Ectodermal cell (in vitro differentiated cells): ENCODE results near the gene SPRN.

Experiments
- H3K27ac ChIP-seq: 2 replicates; pipeline ENCODE4 v1.7.0; 2013; ENCODE audit warnings: mild to moderate bottlenecking, low read depth, low read length; ENCODE audit not compliant: insufficient read depth, poor library complexity, severe bottlenecking
- H3K27me3 ChIP-seq: 2 replicates; pipeline ENCODE4 v1.7.0; 2013; ENCODE audit warnings: mild to moderate bottlenecking, low read length; ENCODE audit not compliant: insufficient read depth, control insufficient read depth, poor library complexity, severe bottlenecking
- H3K36me3 ChIP-seq: one replicate; pipeline ENCODE4 v1.7.0; 2013; ENCODE audit warnings: low read length; ENCODE audit not compliant: control insufficient read depth, insufficient read depth
- H3K4me1 ChIP-seq: one replicate; pipeline ENCODE4 v1.7.0; 2013; ENCODE audit warnings: low read length; ENCODE audit not compliant: control insufficient read depth, insufficient read depth
- H3K4me3 ChIP-seq: 2 replicates; pipeline ENCODE4 v1.7.0; 2013; ENCODE audit warnings: low read depth, low read length, control low read depth; ENCODE audit not compliant: insufficient read depth
- H3K9me3 ChIP-seq: 2 replicates; pipeline ENCODE4 v1.7.0; 2013; ENCODE audit warnings: mild to moderate bottlenecking, low read length, moderate library complexity; ENCODE audit not compliant: control insufficient read depth
- WGBS, 2 experiments: methylation state at CpG; one replicate each; pipeline ENCODE4 v1.1.7; 2013; ENCODE audit warnings: missing lambda C conversion rate in 2 of 2; 5-methylcytosine and 5-hydroxymethylcytosine counted together

Gene SPRN

DNA sequence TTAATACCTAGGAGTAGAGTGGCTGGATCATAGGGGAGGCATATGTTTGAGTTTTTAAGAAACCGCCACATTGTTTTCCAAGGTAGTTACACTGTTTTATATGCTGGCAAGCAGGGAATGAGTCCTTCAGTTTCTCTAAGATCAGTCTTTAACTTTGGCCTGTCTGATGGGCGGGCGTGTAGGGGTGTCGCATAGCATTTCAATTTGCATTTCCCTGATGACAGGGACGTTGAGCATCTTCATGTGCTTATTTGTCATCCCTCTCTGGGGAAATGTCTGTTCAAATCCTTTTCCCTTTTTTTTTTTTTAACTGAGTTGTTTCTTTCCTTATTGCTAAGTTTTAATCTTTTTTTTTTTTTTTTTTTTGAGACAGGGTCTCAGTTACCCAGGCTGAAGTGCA lies 20.6 kb downstream of the SPRN start:
- H3K4me3 ChIP-seq, result no peak overlapping the region
- H3K36me3 ChIP-seq, result peaks cover 34% of the 10 kb centered on the region
- H3K9me3 ChIP-seq, result no peaks in the 10 kb centered on the region
- no peak overlapping the region for H3K27ac ChIP-seq
- 95 to 97% methylated on average over 5 of the region's 5 CpGs for WGBS, 2 experiments
- H3K4me1 ChIP-seq, result no peaks in the 10 kb centered on the region
- no peaks in the 10 kb centered on the region for H3K27me3 ChIP-seq

DNA sequence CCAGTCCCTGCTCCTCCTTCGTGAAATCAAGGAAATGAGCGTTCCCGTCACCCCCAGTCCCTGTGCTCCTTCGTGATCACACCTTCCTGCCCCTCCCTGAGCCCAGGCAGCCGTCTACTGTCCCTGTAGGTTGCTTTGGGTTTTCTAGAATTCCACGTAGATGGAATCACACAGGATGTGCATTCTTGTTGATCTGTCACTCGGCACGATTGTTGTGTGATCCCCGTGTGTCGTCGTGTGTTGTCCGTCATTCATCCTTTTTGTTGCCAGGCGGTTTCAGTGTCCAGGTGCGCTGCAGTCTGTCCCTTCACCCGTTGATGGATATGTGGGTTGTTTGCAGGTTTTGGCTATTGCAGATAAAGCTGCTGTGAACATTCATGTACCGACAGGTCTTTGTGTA lies 21.1 kb downstream of the SPRN start:
- peaks cover 37% of the 10 kb centered on the region for H3K36me3 ChIP-seq
- H3K4me1 ChIP-seq, result no peaks in the 10 kb centered on the region
- 88 to 89% methylated on average over 16 of the region's 16 CpGs for WGBS, 2 experiments
- H3K9me3 ChIP-seq, result no peaks in the 10 kb centered on the region
- H3K27ac ChIP-seq, result no peak overlapping the region
- no peaks in the 10 kb centered on the region for H3K27me3 ChIP-seq
- no peak overlapping the region for H3K4me3 ChIP-seq

DNA sequence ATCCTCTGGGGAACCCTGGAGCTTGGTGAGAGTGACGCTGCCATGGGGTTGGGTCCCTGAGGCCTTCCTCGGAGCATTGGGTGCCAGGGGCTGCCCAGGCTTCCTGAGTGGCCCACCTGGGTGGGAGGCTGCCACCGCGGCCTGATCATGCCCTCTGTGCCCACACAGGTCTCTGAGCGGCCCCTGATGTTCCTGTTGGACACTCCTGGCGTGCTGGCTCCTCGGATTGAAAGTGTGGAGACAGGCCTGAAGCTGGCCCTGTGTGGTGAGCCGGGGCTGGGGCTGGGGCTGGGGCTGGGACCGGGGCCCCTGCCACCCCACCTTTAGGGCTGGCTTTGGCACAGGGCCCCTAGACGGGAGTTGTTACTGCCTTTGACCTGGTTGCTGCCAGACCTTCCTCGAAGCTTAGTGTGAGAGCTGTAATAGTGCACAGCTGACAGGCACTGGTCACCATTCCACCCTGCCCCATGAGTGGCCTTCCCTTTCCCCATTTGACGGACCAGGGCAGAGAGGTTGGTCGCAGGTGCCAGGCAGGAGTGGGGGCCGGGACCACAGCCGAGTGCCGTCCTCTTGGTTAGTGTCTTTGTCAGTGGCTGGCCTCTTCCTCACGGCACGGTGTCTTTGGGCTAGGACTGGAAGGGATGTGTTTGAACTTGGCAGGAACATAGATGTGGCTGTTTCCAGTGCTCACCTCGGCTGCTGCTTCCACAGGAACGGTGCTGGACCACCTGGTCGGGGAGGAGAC lies 22.3 kb downstream of the SPRN start:
- Histone ChIP-seq H3K4me3 (no peak overlapping the region), H3K4me1 (no peaks in the 10 kb centered on the region), H3K36me3 (peaks cover 33% of the 10 kb centered on the region), H3K27ac (no peak overlapping the region), H3K27me3 (no peaks in the 10 kb centered on the region), H3K9me3 (no peaks in the 10 kb centered on the region)
- WGBS, 2 experiments, result 96 to 97% methylated on average over 21 of the region's 21 CpGs

DNA sequence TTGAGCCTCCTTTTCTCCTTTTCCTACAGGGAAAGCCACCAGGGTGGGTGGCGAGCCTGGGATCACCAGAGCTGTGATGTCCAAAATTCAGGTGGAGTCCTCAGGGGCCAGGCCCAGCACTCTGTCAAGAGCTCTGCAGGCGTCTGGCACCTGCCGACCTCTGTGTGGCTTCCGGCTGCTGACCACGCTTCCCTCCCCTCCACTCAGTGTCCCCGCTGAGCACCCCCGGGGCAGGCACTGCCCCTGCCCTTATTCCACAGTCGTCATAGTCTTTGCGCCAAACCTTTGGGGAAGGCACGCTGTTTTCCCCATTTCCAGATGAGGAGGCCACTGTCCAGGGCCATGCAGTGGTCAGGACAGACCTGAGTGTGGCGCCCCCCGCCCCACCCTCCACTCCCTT lies 22.9 kb downstream of the SPRN start:
- Histone ChIP-seq H3K4me3 (no peak overlapping the region), H3K27me3 (no peaks in the 10 kb centered on the region), H3K4me1 (no peaks in the 10 kb centered on the region), H3K27ac (no peak overlapping the region), H3K36me3 (peaks cover 37% of the 10 kb centered on the region), H3K9me3 (no peaks in the 10 kb centered on the region)
- 95 to 96% methylated on average over 12 of the region's 12 CpGs for WGBS, 2 experiments

DNA sequence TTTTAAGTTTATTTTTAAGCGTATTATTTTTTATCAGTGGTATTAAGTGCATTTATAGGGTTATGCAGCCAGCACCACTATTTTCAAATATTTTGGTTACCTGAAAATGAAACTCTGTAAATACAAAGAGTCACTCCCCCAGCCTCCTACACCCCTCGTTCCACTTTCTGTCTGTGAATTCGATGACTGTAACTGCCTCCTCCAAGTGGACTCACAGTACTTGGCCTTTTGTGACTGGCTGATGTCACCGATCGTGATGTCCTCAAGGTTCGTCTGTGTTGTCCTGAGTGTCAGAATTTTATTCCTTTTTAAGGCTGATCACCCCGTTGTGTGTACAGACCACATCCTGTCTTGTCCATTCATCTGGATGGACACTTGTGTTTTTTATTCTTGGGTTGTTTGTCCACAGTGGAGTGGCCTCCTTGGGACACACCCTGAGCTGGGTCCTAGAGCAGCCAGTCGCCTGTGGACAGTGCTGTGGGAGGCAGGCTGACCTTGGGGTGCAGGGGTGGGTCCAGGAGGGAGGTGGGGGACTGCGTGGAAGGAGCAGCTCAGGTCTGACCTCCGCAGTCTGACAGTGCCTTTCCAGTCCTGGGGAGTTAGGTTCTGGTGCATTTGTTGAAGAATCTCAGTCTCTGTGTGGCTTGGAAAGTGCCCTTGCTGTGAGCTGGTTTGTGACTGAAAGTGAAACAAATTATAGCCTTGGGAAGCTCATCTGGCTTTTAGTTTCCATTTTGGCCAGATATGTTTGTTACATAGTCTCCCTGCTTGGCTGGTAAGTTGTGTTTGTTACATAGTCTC lies 23.6 kb downstream of the SPRN start:
- Histone ChIP-seq H3K27ac (no peak overlapping the region), H3K36me3 (peaks cover 41% of the 10 kb centered on the region), H3K27me3 (no peaks in the 10 kb centered on the region), H3K4me1 (no peaks in the 10 kb centered on the region), H3K9me3 (no peaks in the 10 kb centered on the region), H3K4me3 (no peak overlapping the region)
- WGBS, 2 experiments, result 96 to 98% methylated on average over 9 of the region's 10 CpGs

GRCh38 chr10:133399123-133399601 lies 25.3 kb downstream of the SPRN start:
- WGBS, 2 experiments, result 94 to 96% methylated on average over 19 of the region's 19 CpGs
- Histone ChIP-seq H3K4me3 (no peak overlapping the region), H3K27me3 (no peaks in the 10 kb centered on the region), H3K4me1 (no peaks in the 10 kb centered on the region), H3K36me3 (peaks cover 41% of the 10 kb centered on the region), H3K27ac (no peak overlapping the region), H3K9me3 (no peaks in the 10 kb centered on the region)

GRCh38 chr10:133397938-133398337 lies 26.5 kb downstream of the SPRN start:
- H3K27ac ChIP-seq, result no peak overlapping the region
- WGBS, 2 experiments, result 94 to 96% methylated on average over 7 of the region's 7 CpGs
- peaks cover 3% of the 10 kb centered on the region for H3K4me1 ChIP-seq
- no peak overlapping the region for H3K4me3 ChIP-seq
- peaks cover 41% of the 10 kb centered on the region for H3K36me3 ChIP-seq
- no peaks in the 10 kb centered on the region for H3K9me3 ChIP-seq
- H3K27me3 ChIP-seq, result no peaks in the 10 kb centered on the region

- Histone ChIP-seq H3K27me3 (no peaks in the 10 kb centered on the region), H3K9me3 (no peaks in the 10 kb centered on the region), H3K27ac (no peak overlapping the region), H3K36me3 (peaks cover 27% of the 10 kb centered on the region), H3K4me3 (no peak overlapping the region), H3K4me1 (peaks cover 3% of the 10 kb centered on the region)
- WGBS, 2 experiments, result 96% methylated on average over 16 to 19 of the region's 19 CpGs
Measured at GRCh38 chr10:133396035-133396624, 28.3 kb downstream of the SPRN start.

GRCh38 chr10:133394801-133395221 lies 29.6 kb downstream of the SPRN start:
- Histone ChIP-seq H3K9me3 (no peaks in the 10 kb centered on the region), H3K4me3 (peak overlapping the region; percentile 80), H3K27ac (no peak overlapping the region), H3K36me3 (peaks cover 17% of the 10 kb centered on the region), H3K4me1 (peaks cover 3% of the 10 kb centered on the region), H3K27me3 (no peaks in the 10 kb centered on the region)
- 35 to 38% methylated on average over 21 of the region's 21 CpGs for WGBS, 2 experiments

DNA sequence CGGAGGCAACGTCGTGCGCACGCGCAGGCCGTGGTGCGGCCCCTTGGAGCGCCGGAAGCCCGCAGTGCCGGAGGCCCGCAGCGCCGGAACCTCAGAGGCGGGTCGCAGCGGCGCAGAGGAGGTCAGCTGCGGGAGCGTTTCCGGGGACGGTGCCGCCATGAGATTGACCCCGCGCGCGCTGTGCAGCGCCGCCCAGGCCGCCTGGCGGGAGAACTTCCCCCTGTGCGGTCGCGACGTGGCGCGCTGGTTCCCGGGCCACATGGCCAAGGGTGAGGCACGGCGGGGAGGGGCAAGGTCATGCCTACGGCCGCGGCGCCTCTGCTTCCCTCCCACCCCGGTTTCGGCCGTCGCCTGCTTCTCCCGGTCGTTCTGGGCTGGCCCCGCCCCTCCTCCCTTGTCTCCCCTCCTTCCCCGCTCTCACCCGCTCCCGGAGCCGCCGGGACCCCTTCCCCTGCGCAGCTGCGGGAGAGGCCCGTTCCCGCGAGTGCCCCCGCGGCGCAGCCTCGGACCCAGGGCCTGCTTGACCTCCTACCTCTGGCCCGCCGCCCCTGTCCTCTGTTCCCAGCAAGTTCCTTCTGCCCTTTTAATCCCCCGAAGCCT lies 30.3 kb downstream of the SPRN start, which contains the start of gene MTG1:
MTG1 (plus strand) TSS at position 94 of the 600 bp plus-strand sequence; CDS start at position 158, 64 bp downstream.
- 0% methylated on average over 69 of the region's 69 CpGs for WGBS, 2 experiments
- Histone ChIP-seq H3K4me3 (peak within 1 kb of the TSS; percentile 80), H3K36me3 (peaks cover 16% of the 10 kb centered on the region), H3K4me1 (peaks cover 3% of the 10 kb centered on the region), H3K9me3 (no peaks in the 10 kb centered on the region), H3K27me3 (no peaks in the 10 kb centered on the region), H3K27ac (peak within 1 kb of the TSS; percentile 76)
